NCI-H774 (cell line): Measurements from ENCODE around the gene C17orf50.

Experiments used
- DNase-seq: peaks from one replicate; lab custom pipeline; 2025; lab: John Stamatoyannopoulos, UW

The C17orf50 gene

GRCh38 chr17:35760587-35760986 is at the start of gene C17orf50:
TSS of gene C17orf50 (plus strand) at chr17:35760887. CDS start at chr17:35760942, 55 bp downstream.
- DNase-seq: no peak

DNA sequence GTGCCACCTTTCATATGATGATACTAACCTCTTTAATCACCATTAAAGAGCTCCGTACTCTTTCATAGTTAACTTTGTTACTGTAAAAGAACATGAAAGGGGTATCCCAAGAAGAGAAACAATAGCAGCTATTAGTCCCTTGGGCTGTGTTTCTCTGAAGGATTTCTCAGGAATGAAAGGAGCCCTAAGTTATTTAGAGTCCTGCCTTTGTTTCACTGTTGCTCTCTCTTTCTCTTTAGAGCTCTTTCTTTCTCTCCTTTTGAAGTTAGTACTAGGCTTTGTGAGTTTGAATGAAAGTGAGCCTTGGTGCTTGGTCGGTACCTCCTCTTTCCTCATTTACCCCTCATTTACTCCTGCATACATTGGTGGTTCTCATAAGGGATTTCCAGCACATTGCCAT is 49.7 kb upstream of the C17orf50 start:
- DNase-seq: no peak

- no peak for DNase-seq
Observed at GRCh38 chr17:35713069-35713728, 47.5 kb upstream of the C17orf50 start.

DNA sequence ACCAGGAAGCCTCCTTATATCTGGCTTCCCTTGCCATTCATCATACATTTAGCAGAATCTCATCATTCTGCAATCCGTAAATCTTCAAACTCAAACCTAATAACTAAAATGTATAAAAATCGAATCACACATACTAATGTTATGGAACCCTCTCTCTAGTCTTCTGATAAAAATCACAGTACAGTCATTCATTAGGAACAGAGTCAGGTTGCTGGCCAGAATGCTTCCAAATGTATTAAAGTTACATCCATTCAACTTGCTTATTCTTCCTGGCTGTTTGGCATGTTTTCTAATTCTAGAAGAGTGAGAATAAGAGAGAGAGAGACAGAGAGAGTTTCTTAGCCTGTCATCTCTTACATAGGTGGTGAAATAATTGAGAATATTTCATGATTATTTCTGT is 45.7 kb upstream of the C17orf50 start:
- no peak for DNase-seq

- no peak for DNase-seq
Observed at GRCh38 chr17:35715416-35715815, 45.3 kb upstream of the C17orf50 start.

GRCh38 chr17:35716173-35716572 is 44.5 kb upstream of the C17orf50 start:
- no peak for DNase-seq

- DNase-seq: no peak
Observed at GRCh38 chr17:35716897-35717465, 43.7 kb upstream of the C17orf50 start.

DNA sequence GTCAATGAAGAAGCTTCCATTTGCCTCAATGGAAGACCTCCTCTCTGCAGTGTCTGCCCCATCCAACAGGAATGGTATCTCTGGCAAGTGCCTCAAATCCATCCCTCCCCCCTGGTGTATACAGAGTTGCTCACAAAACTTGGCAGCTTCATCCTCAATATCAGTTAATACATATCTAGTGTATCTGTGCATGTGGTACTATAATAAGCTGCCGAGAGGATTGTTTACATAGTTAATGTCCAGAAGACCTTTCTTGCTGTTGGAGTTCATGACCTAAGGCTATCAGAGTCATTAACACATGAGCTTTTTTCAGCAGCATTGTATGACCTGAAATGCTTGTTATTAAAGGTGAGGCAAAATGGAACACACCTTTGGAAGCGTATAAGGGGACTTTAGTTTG is 43.2 kb upstream of the C17orf50 start:
- DNase-seq: no peak

DNA sequence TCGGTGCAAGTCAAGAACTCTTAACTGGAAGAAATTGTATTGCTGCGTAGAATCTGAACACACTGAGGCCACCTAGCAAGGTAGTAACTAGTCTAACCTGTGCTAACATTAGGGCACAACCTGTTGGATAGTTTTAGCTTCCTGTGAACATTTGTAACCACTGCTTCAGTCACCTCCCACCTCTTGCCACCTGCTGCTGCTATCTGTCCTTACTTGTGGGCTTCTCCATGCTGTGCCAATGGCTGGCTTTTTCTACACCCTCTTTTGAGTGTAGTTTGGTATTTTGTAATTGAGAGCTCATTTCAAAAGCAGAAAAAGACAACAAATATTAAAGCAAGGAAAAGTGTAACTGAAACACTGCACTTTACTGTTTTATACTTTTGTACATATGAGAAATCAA is 37.0 kb upstream of the C17orf50 start:
- DNase-seq: no peak

DNA sequence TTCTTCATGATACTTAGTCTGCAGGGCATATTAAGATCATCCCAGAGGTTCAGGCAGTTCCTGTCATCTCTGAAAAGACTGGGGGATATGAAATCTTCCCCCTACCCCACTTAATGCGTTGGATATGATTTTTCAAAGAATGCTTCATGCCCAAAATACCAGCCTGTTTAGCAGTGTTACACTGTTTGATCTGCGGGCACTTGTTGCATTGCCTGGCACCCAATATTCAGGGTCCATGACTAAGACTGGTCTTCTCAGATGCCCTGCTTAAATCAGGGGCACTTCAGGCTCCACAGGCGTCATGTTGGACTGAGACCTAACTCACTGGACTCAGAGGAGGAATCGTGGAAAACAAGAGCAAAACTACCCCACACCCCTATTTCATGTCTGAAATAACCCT is 35.6 kb upstream of the C17orf50 start:
- DNase-seq: no peak

DNA sequence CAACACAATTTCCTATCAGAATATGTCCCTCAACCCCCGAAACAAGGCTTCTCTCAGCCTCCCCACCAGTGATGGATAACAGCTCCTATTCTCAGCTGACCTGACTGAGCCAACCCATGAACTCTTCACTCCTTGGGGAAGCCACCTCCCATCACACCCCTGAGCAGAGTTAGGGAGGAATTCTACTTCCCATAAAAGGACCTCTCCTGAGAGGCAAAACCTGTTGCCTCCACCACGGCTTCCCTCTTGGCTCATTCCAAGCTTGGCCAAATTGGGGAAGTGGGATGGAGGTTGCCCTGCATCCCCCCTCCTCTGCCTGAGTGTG is 34.9 kb upstream of the C17orf50 start:
- no peak for DNase-seq

GRCh38 chr17:35726127-35726952 is 34.3 kb upstream of the C17orf50 start:
- DNase-seq: no peak

GRCh38 chr17:35726953-35727460 is 33.7 kb upstream of the C17orf50 start:
- no peak for DNase-seq

- no peak for DNase-seq
Observed at GRCh38 chr17:35727635-35728034, 33.1 kb upstream of the C17orf50 start.

GRCh38 chr17:35728551-35728950 is 32.1 kb upstream of the C17orf50 start:
- DNase-seq: no peak

DNA sequence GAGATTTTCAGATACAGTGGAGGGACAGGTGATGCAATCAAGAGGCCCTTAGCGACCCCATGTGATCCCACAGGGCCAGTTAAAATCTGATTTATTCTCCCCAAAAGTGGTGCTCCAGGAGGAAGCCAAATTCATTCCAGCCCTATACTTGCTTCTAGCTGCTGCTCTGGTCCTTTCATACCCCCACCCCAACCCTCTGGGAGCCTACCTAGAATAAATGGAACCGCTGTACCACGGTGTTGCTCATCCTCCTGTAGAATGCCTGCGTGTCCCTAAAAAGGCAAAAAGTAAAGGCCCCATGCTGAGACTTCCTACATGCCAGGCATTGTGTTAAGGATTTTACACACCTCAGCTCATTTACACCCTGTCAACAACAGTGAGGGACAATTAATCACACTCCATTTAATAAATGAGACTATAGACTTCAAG is 31.3 kb upstream of the C17orf50 start:
- no peak for DNase-seq

- DNase-seq: no peak
Observed at GRCh38 chr17:35730400-35731005, 30.2 kb upstream of the C17orf50 start.

DNA sequence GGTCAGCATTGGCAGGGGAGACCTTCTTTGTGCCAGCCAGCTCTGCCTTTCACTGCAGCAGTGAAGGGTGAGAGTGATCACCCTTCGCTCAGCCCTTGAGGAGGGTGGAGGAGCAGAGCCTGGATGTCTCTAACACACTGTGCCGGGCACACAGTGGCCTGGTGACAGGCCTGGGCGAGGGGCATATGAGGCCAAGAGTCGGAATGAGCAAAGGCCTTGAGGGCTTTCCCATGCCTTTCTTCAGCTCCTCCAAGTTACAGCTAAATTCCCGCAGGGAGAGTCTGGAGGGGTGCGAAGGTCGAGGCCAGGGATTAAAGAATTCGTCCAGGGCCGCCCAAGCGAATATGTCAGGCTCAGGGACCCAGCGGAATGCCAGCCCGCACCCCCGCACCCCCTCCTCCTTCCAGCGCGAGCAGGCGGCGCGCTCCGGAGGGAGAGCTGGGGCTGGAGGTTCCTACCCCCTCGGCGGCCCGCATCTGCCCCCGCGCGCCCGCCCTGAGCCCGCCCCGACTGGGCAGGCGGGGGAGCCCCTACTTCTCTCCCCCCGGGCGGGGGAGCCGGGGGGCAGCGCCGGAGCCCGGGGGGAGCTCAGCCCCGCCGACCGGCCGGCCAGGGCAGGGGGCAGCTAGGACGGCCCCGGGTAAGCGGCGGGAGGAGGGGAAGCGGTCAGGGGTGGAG is 29.3 kb upstream of the C17orf50 start, which contains the start of gene RASL10B:
Gene RASL10B (plus strand): TSS at position 401 of the 678 bp plus-strand sequence. CDS start 3,546 bp downstream, outside the sequence.
- peak; percentile 25 for DNase-seq

- DNase-seq: no peak
Observed at GRCh38 chr17:35731917-35732805, 28.5 kb upstream of the C17orf50 start.

GRCh38 chr17:35732806-35733136 is 27.9 kb upstream of the C17orf50 start:
- no peak for DNase-seq

- no peak for DNase-seq
Observed at GRCh38 chr17:35733366-35733765, 27.3 kb upstream of the C17orf50 start.
